A673 (cell line): ENCODE data around the gene OMP.

Source experiments
- EZH2 ChIP-seq: fragments of 200-600 bp; sonication (generic); IDR thresholded peaks from 2 replicates; pipeline ENCODE4 v1.6.1; 2017; ENCODE audit warnings: borderline replicate concordance, low read depth, mild to moderate bottlenecking, mixed read lengths, antibody characterized with exemption, low read length; ENCODE audit not compliant: poor library complexity, severe bottlenecking
- TF ChIP-seq, protein P1 (sequence below): fragments of 300-800, 200-600 bp; sonication (generic); conservative IDR thresholded peaks from 2 replicates; pipeline ENCODE4 v1.5.1; 2017; ENCODE audit warnings: low read depth, mild to moderate bottlenecking, antibody characterized with exemption, low read length, moderate library complexity, mixed read lengths

DNA sequence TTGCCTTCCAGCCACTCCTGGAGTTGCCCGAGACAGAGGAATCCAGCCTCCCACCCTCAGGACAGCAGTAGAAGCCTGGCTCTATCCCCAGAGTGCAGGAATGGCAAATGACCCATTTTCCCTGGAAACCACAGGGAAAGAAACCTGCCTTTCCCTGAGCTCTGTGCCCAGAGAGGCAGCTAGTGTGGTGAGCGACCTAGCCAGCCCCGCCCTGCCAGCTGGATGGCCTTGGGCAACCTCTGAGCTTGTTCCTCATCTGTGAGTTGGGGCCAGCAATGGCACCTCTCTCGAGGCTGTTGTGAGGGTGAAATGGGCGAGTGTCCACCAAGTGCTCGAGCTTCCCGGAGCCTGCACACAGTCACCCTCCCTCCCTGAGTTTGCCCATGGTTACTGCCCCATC is 3.7 kb downstream of the OMP start:
- TF ChIP-seq, protein P1, sequence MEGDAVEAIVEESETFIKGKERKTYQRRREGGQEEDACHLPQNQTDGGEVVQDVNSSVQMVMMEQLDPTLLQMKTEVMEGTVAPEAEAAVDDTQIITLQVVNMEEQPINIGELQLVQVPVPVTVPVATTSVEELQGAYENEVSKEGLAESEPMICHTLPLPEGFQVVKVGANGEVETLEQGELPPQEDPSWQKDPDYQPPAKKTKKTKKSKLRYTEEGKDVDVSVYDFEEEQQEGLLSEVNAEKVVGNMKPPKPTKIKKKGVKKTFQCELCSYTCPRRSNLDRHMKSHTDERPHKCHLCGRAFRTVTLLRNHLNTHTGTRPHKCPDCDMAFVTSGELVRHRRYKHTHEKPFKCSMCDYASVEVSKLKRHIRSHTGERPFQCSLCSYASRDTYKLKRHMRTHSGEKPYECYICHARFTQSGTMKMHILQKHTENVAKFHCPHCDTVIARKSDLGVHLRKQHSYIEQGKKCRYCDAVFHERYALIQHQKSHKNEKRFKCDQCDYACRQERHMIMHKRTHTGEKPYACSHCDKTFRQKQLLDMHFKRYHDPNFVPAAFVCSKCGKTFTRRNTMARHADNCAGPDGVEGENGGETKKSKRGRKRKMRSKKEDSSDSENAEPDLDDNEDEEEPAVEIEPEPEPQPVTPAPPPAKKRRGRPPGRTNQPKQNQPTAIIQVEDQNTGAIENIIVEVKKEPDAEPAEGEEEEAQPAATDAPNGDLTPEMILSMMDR = no peak
- no peak for TF ChIP-seq EZH2
